ENCODE data around the gene RDM1.

Gene RDM1

DNA sequence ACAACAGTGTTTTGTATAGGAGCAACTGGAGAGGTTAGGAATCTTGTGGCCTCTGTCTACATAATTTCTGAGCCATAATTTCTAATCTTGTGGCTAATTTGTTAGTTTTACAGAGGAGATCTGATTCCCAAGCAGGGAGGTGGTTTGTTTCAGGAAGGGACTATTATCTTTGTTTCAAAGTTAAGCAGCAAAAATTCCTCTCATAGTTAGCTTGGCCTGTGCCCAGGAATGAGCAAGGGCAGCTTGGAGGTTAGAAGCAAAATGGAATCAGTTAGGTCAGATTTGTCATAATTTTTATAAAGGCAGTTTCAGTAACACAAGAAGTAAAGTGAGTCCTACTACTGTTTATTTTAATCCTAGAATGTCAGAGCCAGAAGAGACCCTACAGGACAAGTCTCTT is 2.0 kb upstream of the RDM1 start:
- no peak for DNase-seq (ENCODE audit: low spot score)

DNA sequence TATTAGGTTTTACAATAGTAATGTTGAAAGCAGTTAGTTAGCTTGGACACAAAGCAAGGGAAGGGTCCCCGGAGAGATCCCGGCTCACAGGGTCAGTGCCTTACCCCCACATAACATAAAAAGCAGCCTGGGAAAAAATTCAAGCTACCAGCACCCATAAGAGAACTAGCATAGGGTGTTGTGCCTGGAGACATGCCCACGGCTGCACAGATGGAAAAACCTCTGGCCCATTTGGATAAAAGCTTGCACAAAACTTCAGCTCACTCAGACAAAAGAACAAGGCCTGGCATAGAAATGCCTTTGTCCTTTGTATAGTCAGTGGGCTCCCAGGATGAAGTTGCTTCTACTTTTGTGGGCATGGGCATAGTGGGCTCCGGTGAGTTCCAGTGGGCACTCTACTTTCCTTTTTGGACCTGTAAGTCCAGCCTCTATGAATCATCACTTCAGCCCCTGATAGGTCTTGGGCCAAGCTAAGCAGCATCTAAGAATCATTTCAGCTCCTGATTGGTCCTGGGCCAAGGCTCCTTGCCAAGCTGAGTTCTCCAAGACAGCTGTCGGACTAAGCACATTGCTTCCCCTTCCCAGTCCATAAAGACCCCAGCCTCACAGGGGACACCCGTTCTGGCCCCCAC is 1.3 kb upstream of the RDM1 start:
- DNase-seq (ENCODE audit: low spot score) = no peak

DNA sequence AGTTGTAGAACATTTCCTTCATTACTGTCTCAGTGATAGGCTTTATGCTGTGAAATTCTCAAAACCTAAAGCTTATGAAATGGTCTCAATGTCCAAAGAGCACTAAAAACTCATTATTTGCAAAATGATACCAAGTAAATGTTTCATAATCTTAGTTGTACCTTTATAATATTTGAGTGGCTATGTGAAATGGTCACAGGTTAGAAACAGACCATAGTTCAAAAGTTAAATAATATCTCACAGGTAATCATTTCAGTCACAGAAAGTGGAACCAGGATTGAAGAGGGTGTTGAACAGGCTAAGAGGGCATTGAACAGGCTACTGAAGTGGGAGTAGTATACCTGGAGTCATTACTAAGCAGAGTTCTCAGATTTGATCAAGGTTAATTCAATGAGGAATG is 2.9 kb downstream of the RDM1 start:
- no peak for DNase-seq (ENCODE audit: low spot score)

DNA sequence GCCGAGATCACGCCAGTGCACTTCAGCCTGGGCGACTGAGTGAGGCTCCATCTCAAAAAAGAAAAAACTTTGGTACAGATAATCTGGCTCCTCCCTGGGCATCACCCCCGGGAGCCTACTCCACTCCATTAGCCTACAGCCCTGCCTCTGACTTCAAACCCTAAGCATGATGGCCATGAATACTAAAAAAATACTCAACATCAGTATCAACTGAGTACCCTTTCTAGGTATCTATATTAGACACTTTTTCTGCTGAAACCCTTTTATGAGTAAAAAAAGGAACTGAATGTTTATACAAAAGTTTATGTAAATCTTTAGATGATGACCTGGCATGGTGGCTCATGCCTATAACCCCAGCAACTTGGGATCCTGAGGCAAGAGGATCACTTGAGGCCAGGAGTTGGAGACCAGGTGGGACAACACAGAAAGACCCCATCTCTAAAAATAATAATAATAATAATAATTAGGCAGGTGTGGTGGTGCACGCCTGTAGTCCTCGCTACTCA is 6.9 kb downstream of the RDM1 start:
- DNase-seq (ENCODE audit: low spot score) = no peak

DNA sequence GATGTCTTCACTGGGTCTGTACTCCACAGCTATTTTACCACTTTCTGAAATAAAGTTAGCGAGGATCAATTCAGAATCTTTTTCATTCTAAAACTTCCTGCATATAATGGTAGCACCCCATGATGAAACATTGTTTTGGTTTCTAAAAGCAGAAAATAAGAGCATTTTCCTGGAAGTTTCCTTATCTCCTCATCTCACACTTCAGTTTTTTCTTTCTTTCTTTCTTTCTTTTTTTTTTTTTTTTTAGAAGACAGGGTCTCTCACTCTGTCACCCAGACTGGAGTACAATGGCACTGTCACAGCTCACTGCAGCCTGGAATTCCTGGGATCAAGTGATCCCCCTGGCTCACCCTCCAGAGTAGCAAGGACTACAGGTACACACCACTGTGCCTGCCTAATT is 10.3 kb downstream of the RDM1 start:
- DNase-seq (ENCODE audit: low spot score) = no peak

DNA sequence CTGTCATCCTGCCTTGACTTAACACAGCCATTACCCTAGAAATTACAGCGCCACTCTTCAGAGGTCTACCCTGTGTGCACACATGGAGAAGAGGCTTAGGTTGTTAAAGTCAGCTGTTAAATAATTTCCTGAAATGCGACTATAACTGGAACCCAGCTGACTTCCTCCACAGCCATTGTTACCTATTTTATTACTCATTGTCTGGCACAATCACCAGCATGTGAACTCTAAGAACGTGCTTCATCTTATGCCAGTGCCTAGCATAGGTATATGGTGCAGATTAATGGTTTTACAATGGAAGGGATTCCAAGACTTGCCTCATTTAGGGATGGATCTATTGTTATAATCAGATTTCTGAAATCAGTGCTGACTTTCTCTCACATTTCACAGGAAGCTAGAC is 11.9 kb downstream of the RDM1 start:
- DNase-seq (ENCODE audit: low spot score) = no peak

DNA sequence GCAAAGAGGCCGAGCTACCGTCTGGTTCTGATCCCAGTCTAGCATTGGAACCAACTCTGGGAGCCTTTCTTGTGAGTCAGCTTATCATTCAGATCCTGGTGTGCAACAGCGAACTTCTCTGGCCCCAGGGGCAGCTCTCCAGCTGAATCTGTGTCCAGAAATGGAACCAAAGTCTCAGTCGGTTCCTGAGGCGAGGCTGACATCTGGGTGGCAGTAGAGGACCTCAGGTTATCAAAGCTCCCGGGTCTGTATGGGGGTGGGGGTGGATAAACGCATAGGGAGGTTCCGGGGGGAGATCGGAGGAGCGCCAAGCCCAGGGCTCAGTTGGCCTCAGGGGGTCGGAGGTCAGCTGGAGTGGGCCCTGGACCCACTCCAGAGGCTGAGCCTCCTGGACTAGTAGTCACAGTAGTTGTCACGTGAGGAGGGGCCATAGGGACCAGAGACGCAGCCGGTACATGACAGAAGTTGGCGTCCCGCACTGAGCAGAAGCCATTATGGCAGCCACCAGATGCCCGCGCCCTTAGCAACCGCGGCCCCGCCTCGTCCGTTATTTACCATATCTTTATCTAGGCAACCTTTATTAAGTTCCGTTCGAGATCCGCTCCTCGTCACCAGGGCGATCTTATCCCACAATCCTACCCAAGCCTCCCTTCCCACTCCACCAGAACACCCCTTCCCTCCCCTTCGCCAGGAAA is 12.9 kb downstream of the RDM1 start:
- DNase-seq (ENCODE audit: low spot score) = no peak

DNA sequence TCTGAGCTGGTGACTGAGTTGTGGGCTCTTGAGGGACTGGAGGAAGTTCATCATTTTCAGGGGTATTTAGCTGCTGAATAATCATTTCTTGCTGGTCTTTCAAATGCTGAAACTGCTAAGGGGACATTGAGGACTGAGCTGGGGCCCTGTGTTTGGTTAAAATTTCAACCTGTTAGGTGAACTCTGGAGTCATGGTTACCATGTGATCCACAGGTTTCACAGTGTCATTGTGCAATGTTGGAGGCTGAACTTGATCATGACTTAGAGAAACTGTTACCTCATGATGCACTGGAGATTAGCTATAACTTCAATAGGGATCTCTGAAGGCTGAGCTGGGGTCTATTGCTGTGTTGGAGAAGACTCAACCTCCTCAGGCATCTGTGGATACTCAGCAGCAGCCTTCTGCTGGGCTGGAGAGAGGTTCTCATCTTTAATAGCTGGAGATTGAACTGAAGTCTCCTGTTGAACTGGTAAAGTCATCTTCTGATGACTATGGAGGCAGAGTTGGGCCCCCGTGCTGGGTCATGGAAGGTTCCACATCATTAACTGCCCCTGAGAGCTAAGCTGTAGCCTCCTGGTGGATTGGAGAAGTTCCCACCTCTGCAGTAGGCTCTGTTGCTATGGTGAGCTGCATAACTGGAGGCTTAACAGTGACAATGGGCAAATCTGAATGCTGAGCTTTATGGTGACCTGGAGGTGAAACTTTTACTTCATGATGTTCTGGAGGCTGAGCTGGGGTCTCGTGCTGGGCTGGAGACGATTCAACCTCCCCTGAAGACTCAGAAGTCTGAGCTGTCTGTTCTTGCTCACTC is 15.2 kb downstream of the RDM1 start:
- DNase-seq (ENCODE audit: low spot score) = no peak

DNA sequence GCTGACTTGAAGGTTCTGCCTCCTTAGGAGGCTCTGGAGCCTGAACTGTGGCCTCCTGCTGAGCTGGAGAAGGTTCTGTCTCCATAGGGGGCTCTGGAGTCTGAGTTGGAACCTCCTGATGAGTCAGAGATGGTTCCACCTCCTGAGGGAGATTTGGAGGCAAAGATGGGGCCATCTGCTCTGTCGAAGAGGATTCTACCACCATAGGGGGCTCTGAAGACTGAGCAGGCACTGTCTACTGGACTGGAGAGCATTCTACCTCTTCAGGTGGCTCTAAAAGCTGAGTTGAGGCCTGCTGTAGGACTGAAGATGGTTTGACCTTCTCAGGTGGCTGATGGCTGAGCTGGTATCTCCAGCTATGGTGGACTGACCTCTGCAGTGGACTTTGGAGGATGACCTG is 16.2 kb downstream of the RDM1 start:
- DNase-seq (ENCODE audit: low spot score) = no peak

DNA sequence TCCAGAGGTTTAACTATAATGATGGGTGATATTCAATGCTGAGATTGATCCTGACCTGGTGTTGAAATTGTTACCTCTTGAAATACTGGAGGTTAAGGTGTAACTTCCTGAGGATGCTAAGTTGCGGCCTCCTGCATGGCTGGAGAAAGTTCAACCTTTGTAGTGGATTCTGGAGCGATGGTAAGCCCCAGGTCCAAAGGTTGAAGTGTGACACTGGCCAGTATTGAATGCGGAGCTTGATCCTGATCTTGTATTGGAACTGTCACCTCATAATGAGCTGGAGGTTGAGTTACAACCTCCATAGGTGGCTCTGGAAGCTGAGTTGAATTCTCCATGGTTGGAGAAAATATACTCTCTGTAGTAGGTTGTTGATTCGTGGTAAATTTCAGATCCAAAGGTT is 17.0 kb downstream of the RDM1 start:
- no peak for DNase-seq (ENCODE audit: low spot score)

DNA sequence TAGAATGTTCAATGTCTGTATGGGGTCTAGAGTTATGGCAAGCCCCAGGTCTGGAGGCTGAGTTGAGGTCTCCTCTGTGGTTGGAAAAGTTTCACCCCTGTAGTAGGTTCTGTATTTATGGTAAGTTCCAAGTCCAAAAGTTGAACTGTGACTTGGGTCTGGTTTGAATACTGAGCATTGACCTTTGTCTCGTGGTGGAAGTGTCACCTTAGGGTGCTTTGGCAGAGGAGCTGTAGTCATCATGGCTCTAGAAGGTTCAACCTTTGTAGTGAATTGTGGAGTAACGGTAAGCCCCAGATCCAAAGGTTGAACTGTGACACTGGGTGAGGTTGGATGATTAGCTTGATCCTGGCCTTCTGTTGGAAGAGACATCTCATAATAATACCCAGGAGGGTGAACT is 17.6 kb downstream of the RDM1 start:
- no peak for DNase-seq (ENCODE audit: low spot score)

DNA sequence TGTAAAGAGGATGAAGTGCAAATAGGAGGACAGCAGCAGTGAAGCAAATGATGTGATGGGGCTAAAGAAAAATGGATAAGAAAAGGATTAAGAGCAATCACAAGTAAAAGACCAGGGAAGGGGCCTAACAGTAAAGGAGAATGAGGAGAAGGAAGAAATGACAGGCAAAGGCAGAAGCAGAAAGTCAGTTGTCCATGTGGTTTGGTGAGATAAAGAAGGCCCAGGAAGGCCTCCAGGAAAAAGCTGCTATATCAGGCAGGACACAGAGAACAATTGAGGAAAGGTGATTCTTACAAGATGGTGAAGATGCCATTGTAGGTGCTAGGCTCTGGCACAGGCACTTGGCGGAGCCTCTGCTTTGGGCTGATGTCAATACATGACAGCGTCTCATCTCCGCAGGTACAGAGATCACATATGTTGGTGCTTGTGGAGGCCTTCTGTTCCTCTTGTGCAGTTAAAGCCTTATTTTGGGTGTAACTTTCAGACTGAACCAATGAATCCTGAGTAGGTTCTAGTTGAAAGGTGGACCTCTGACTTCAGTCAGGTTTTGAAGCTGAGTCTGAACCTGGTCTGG is 18.1 kb downstream of the RDM1 start:
- DNase-seq (ENCODE audit: low spot score) = no peak

DNA sequence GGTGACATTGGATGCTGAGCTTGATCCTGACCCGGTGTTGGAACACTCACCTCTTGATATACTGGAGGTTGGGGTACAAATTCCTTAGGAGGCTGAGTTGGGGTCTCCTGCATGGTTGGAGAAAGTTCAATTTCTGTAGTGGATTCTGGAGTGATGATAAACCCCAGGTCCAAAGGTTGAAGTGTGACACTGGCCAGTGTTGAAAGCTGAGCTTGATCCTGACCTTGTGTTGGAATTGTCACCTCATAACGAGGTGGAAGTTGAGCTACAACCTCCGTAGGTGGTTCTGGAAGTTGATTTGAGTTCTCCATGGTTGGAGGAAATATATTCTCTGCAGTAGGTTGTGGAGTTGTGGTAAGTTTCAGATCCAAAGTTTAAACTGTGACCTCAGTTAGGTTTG is 21.2 kb downstream of the RDM1 start:
- DNase-seq (ENCODE audit: low spot score) = no peak

DNA sequence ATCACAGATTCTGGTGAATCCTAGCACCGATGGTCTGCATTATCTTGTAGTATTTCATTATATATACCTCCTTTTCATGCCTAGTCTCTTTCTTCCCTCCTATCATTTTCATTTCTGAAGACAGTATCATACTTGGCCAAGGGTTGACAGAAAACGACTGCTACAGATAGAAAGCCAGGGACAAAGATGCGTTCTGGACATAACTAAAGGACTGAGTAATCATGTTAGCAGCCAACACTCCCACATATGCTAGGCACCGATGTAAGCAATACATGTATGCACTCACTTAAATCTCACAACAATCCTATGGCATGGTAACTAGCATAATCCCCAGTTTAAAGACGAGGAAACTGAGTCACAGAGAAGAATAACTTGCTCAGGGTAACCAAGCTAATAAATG is 22.9 kb downstream of the RDM1 start:
- no peak for DNase-seq (ENCODE audit: low spot score)

DNA sequence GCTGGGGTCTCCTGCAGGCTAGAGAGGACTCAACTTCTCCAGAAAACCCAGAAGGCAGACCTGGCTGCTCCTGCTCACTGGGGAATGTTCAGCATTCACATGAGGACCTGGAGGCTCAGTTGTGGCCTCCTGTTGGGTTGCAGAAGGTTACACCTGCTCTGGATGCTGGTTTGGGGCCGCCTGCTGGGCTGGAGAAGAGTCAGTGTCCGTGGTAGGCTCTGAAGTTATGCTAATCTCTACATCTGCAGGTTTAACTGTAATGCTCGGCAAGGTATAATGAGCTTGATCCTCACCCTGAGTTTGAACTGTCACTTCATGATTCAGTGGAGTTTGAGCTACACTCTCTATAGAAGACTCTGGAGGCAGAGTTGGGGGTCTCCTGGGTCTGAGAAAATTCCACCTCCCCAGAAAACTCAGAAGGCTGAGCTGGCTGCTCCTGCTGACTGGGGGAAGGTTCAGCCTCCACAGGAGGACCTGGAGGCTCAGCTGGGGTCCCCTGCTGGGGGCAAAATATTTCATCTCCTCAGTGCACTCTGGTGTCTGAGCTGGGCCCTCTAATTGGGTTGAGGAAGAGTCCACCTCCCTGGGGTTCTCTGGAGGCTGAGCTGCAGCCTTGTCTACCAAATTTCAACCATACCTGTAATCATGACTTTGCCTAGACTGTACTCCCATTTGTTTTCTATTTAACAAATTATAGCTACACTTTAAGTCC is 23.5 kb downstream of the RDM1 start:
- no peak for DNase-seq (ENCODE audit: low spot score)

DNA sequence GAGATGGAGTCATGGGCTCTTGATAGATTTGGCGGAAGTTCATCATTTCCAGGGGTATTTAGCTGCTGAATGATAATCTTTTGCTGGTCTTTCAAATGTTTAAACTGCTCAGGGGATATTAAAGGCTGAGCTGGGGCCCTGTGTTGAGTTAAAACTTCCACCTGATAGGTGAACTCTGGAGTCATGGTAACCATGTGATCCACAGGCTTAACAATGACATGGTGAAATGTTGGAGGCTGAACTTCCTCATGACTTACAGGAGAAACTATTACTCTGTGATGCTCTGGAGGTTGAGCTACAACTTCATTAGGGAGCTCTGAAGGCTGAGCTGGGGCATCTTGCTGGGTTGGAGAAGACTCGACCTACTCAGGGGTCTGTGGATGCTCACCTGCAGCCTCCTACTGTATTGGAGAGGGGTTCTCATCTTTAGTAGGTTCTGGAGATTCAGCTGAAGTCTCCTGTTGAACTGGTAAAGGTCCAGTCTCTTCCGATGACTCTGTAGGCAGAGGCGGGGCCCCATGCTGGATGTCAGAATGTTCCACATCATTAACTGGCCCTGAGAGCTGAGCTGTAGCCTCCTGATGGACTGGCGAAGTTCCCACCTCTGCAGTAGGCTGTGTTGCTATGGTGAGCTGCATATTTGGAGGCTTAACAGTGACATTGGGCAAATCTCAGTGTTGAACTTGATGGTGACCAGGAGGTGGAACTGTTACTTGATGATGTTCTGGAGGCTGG is 24.2 kb downstream of the RDM1 start:
- DNase-seq (ENCODE audit: low spot score) = no peak

DNA sequence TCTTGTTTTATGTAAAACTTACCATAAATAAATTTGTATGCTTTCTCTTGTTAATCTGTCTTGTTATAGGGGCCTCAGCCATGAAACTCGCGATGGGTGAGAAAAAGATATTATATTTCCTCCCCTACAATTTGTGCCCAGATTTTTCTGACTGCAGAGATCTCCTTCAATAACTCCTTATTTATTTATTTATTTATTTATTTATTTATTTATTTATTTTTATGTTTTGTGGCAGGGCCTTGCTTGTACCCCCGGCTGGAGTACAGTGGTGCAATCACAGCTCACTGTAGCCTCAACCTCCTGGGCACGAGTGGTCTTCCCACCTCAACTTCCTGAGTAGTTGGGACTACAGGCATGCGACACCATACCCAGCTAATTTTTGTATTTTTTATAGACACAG is 27.1 kb downstream of the RDM1 start:
- no peak for DNase-seq (ENCODE audit: low spot score)

DNA sequence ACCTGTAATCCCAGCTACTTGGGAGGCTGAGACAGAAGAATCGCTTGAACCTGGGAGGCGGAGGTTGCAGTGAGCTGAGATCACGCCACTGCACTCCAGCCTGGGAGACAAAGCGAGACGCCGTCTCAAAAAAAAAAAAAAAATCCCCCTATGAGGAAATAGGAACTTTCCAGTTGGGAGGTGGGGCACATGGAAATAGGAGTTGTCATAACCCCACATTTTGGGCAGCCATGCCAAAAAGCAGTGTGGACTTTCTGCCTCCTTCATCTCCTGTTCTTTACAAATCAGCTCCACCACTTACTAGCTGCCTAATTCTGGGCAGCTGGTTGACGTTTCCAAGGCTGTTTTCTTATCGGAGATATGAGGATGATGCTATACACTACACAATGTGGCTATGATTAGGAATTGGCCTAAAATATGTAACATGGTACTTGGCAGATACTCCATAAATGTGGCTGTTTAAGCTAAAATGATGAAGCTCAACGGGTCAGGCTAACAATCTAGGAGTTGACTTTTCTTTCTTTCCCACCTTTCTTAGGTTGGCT is 28.9 kb downstream of the RDM1 start:
- DNase-seq (ENCODE audit: low spot score) = no peak

DNA sequence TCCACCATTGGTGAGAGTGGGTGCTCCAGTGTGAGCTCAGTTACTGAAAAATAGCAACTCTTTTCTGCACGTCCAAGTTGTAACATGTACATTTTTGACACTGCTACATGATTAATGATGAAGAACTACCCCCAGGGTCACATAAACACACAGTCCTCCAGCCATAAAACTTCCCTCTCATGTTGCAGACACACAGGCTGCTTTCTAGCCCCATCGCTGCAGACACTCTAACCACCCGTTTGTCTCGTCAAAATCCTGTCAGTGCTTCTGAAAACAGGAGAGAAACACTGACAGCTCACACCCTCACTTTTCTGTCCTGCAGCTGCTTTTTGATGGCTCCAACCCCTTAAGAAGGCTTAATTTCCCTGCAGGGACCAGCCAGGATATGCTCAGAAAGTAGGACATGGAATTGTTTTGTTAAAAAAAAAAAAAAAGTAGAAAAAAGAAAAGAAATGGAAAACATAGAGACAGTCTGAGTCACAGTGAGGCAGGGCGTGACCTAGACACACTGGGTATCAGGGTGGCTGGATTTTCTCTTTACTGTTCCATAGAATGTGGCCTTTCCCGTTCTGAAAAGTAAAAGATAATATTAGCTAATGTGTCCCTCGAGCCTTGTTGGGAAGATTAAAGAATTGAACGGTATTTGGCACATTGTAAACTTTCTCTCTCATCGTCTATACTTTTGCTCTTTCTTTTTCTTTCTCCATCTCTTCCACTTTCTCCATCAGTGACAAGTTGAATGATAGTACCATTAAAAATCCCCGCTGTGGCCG is 29.7 kb downstream of the RDM1 start:
- DNase-seq (ENCODE audit: low spot score) = no peak

DNA sequence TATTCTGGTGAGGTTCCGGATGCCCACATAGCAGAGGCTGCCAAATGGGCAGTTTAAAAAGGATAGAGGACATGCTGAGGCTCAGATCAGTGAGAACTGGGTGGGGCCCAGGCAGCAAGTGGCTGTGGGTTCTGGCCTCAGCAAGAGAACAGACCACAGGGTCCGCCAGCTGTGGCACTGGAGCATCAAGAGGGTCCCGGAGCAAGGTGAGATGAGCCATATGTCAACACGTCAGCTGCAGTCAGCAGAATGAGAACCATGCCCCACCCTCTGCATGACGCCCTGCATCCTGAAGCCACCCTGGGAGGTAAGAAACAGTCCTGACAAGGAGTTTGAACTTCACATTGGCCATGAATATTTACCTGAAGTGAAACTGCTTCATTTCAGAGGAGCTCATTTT is 30.3 kb downstream of the RDM1 start:
- DNase-seq (ENCODE audit: low spot score) = no peak
